ENCODE data around the gene DGUOK. TPM values are rescaled to one million over a fixed set of nuclear protein-coding genes. Genes with fewer than 3 reads are reported as not detected.

DGUOK gene
- total RNA-seq, 1 donor, result 46.0 TPM

DNA sequence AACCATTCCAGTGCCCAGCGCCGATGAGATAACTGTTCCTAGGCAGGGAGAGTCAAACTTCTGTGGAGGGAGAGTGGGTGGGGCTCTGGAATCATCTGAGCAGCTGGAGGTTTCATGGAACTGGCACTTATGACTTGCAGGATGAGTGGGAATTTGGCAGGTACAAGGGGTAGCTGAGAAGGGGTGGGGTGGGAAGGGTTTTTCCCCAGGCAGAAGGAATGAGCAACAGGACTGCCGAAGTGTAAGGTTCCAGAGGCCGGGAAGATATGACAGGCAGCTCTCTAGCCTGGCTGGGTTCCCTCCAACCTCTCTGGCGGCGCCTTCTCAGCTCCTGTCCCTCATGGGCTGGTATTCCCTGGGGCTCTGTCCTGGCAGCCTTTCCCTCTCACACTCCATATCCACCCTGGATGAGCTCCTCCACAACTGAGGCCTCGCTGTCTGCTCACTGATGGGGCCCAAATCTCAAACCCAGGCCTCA is 55.5 kb downstream of the DGUOK start:
- H4K20me1 ChIP-seq (ENCODE audit: insufficient read depth, low read length), result no peaks in the 10 kb centered on the region
- H3K9me3 ChIP-seq (ENCODE audit: low read depth, low read length), result no peaks in the 10 kb centered on the region
- TF ChIP-seq, protein P1, sequence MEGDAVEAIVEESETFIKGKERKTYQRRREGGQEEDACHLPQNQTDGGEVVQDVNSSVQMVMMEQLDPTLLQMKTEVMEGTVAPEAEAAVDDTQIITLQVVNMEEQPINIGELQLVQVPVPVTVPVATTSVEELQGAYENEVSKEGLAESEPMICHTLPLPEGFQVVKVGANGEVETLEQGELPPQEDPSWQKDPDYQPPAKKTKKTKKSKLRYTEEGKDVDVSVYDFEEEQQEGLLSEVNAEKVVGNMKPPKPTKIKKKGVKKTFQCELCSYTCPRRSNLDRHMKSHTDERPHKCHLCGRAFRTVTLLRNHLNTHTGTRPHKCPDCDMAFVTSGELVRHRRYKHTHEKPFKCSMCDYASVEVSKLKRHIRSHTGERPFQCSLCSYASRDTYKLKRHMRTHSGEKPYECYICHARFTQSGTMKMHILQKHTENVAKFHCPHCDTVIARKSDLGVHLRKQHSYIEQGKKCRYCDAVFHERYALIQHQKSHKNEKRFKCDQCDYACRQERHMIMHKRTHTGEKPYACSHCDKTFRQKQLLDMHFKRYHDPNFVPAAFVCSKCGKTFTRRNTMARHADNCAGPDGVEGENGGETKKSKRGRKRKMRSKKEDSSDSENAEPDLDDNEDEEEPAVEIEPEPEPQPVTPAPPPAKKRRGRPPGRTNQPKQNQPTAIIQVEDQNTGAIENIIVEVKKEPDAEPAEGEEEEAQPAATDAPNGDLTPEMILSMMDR (IDR thresholded peaks at IDR 0.05; ENCODE audit: extremely low read depth, low read depth, low read length), result no peak
- H3K4me3 ChIP-seq (ENCODE audit: insufficient read depth, low read length), result no peak overlapping the region
- H3K4me2 ChIP-seq (ENCODE audit: insufficient read depth, low read length), result peak overlapping the region; percentile 77
- DNase-seq (ENCODE audit: insufficient read length, low spot score, missing footprints), result peak; percentile 93
- no peak overlapping the region for H2AFZ ChIP-seq (ENCODE audit: low read length)
- no peak overlapping the region for H3K27ac ChIP-seq (ENCODE audit: low read depth, low read length)
- H3K79me2 ChIP-seq (ENCODE audit: insufficient read depth, low read length), result no peaks in the 10 kb centered on the region
- peaks cover 26% of the 10 kb centered on the region for H3K4me1 ChIP-seq (ENCODE audit: insufficient read depth, low read length)
- H3K27me3 ChIP-seq (ENCODE audit: insufficient read depth, low read length), result peaks cover 21% of the 10 kb centered on the region
- no peaks in the 10 kb centered on the region for H3K36me3 ChIP-seq (ENCODE audit: insufficient read depth, low read length)

DNA sequence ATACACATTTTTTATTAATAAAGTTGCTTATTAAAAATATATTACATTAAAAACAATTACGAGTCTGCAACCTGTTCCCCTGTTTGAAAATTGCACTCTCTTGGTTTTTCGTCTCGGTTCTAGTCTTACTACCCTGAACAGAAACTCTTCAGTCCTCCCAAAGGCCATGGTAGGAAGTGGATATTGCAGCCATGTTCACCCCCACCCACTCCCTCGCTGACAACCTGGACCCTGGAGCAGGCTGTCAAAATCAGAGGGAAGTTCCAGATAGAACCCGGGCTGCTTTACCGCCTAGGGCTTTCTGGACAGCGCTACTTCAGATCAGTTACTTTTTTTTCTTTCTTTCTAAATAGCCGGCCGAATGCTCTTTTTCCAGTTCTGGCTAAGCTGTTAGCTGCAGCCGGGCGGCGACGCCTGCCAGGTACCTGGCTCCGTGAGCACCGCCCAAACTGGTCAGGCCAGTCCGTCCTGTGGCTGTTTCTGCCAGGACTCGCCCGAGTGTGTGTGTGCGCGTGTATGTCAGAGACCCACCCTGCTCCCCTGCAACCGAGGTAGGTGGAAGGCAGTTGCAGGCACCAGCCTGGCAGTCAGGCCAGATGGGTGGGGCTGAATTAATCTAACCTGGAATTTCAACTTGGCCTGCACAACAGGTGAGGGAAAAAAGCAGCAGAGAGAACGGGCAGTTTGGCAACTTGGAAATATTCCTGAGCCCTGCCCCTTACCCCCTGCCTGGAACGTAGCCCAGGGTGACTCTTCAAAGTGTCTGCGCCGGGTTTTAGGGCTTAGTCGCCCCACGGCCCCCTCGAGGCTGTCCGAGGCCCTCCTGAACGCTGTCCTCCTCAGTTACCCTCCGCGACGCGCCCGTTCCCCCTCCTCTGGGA is 56.9 kb downstream of the DGUOK start:
- Histone ChIP-seq H3K9me3 (ENCODE audit: low read depth, low read length) (no peaks in the 10 kb centered on the region), H3K79me2 (ENCODE audit: insufficient read depth, low read length) (peaks cover 3% of the 10 kb centered on the region), H4K20me1 (ENCODE audit: insufficient read depth, low read length) (peaks cover 5% of the 10 kb centered on the region), H3K27me3 (ENCODE audit: insufficient read depth, low read length) (peaks cover 21% of the 10 kb centered on the region), H3K4me2 (ENCODE audit: insufficient read depth, low read length) (peak overlapping the region; percentile 70), H3K36me3 (ENCODE audit: insufficient read depth, low read length) (no peaks in the 10 kb centered on the region), H3K4me3 (ENCODE audit: insufficient read depth, low read length) (peak overlapping the region; percentile 60), H3K27ac (ENCODE audit: low read depth, low read length) (no peak overlapping the region), H3K4me1 (ENCODE audit: insufficient read depth, low read length) (peaks cover 26% of the 10 kb centered on the region), H2AFZ (ENCODE audit: low read length) (peak overlapping the region; percentile 30)
- TF ChIP-seq, protein P1 (IDR thresholded peaks at IDR 0.05; ENCODE audit: extremely low read depth, low read depth, low read length), result no peak
- no peak for DNase-seq (ENCODE audit: insufficient read length, low spot score, missing footprints)

DNA sequence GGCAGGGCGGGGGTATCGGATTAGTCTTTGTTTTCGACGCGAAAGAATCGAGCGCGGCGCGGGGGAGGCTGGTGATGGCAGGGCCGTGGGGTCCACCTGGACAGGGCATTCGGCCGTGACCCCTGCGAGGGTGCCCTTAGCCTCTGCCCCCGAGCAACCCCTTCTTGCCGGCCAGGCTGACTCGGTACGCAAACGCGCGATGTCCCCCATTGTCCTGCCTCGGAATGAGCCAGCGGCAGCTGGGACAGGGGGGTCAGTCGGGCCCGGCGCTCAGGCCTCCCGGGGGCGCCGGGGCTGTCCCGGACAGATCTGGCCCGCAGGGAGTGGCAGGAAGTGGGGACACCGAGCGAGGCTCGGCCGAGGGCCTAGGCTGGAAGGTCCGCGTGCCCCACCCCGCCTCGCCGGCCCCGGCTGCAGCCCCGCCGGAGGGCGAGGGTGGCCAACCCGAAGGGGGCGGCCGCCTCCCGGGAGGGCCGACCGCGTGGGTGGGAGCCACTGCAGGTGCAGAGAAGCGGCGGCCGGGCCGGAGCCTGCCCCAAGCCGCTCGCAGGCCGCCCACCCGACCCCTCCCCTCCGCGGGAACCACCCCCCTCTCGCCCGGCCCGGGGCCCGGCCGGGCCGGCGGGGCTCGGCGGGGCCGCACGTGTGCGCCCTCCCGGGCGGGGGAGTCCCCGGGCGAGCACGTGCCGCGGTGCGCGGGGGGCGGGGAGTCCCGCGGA is 57.7 kb downstream of the DGUOK start, which contains the start of gene TET3:
TET3 (plus strand) TSS at position 708 of the 719 bp plus-strand sequence. CDS start 1,494 bp downstream, outside the sequence.
- Histone ChIP-seq H3K27ac (ENCODE audit: low read depth, low read length) (no peak within 1 kb of the TSS), H3K4me2 (ENCODE audit: insufficient read depth, low read length) (peak within 1 kb of the TSS; percentile 78), H3K27me3 (ENCODE audit: insufficient read depth, low read length) (peaks cover 21% of the 10 kb centered on the region), H3K79me2 (ENCODE audit: insufficient read depth, low read length) (peaks cover 3% of the 10 kb centered on the region), H3K36me3 (ENCODE audit: insufficient read depth, low read length) (no peaks in the 10 kb centered on the region), H3K4me3 (ENCODE audit: insufficient read depth, low read length) (peak within 1 kb of the TSS; percentile 72), H2AFZ (ENCODE audit: low read length) (peak within 1 kb of the TSS; percentile 68), H3K9me3 (ENCODE audit: low read depth, low read length) (no peaks in the 10 kb centered on the region), H3K4me1 (ENCODE audit: insufficient read depth, low read length) (peaks cover 22% of the 10 kb centered on the region), H4K20me1 (ENCODE audit: insufficient read depth, low read length) (peaks cover 5% of the 10 kb centered on the region)
- DNase-seq (ENCODE audit: insufficient read length, low spot score, missing footprints), result peak; percentile 92
- TF ChIP-seq, protein P1 (IDR thresholded peaks at IDR 0.05; ENCODE audit: extremely low read depth, low read depth, low read length), result no peak
